ENCODE measurements around the gene GRIP2.

- TF ChIP-seq CTCF (IDR thresholded peaks at IDR 0.05; ENCODE audit: low read length) (no peak), EZH2 (IDR thresholded peaks at IDR 0.05; ENCODE audit: borderline replicate concordance, low read length) (no peak)
Observed at GRCh38 chr3:14479591-14479990, 60.6 kb downstream of the GRIP2 start.

Data from OCI-LY1 (cell line).